GM12872 (cell line): ENCODE measurements around the gene UBE2E2.

ENCODE experiments used
- CTCF ChIP-seq: IDR thresholded peaks from 3 replicates; pipeline ENCODE4 v1.5.1; 2011; ENCODE audit warnings: low read depth, mild to moderate bottlenecking, low read length, moderate library complexity; ENCODE audit not compliant: insufficient read depth

The UBE2E2 gene

DNA sequence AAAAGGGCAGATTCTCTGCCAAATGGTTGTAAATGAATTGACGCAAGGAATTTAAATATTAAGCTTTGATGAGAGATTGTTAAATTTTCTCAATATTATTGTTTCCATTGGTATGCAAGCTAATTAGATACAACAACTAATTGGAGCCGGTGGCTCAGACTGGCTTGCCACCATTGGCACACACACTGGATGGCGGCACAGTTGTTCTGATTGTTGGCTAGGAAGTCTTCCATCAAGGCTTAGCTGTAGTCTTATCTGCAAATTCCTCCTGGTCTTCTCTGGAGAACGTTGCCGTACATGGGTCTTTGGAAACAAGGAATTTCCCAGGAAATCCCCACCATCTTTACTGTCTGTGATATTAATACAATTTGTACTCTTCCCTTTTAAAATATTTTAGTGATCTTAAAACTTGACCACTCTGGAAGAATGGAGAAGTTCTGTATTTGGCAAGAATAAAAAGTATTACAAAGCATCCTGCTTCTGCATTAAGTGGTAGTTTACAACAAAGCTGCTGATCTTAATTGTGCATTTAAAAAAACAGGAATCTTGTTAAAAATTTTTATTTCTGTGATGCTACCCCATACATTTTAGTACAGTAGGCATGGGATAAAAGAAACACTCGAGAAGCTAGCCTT, 126.5 kb downstream of the UBE2E2 start:
- TF ChIP-seq CTCF, result no peak

GRCh38 chr3:23330568-23330967, 127.4 kb downstream of the UBE2E2 start:
- no peak for TF ChIP-seq CTCF

DNA sequence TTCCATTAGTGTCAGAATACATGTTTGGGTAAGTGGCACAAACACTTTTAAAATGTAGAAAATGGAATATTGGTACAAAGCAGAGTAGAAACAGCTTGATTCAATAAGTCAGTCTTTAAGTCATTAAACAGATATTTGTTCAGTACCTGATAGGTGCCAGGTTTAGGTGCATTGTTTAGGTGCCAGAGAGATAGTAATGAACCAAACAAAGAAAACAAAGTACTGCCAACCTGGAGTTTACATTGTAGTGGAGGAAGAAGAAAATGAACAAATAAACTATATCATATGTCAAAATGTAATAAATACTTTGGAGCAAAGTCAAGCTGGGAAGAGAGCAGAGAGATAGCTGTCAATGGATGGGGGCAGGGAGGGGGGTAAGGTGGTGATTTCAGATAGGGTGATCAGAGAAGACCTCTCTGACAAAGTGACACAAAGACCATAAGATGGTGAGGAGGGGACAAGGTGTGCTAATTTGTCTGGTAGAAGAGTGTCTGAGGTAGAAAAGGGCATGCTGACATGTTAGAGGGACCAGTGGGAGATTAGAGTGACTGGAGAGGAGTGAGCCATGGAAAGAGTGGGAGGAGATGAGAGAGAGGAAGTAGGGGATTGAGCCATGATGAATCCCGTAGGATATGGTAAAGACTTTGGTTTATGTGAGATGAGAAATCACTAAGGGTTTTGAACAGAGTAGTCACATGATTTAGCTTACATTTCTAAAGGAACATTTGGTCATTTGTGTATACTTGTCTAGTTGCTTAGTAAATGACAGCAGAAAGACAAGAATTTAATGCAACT, 128.2 kb downstream of the UBE2E2 start:
- no peak for TF ChIP-seq CTCF

- no peak for TF ChIP-seq CTCF
These were observed 130.5 kb downstream of the UBE2E2 start for GRCh38 chr3:23333633-23334032.

- no peak for TF ChIP-seq CTCF
These were observed 138.2 kb downstream of the UBE2E2 start for GRCh38 chr3:23341147-23341838.

GRCh38 chr3:23342343-23342742, 139.2 kb downstream of the UBE2E2 start:
- TF ChIP-seq CTCF, result no peak

- no peak for TF ChIP-seq CTCF
These were observed 140.4 kb downstream of the UBE2E2 start for GRCh38 chr3:23343509-23343908.
